HuH-7 (cell line): ENCODE results near the gene SMCO1.
"Not testable (repeated sequence)": the region's sequence is repeated elsewhere in the genome, so short reads cannot be mapped to it uniquely, and the experiment has no call there.

Experiments used
- DNase-seq: peaks from one replicate; pipeline ENCODE4 v3.0.0; 2011; ENCODE audit warnings: low spot score

The SMCO1 gene

GRCh38 chr3:196492080-196492479 lies 23.1 kb downstream of the SMCO1 start:
- DNase-seq = no peak

DNA sequence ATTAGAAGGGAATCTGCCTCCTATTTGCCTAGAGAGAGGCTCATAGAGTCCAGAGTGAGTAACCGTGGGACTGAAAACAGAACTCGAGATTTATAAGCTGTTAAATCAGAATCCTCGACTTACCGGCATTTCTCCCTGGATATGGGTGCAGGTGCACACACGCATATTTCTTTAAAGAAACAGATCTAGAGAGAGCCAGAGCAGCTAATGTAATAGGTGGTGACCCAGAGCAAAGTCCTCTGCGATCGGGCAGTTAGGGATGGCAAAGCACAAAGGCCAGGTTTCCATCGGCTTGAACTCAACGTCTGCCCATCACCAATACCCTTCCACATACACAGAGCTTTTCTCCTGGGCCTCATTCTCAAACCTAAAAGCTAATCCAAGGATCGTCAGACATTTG lies 25.4 kb downstream of the SMCO1 start:
- DNase-seq = no peak

GRCh38 chr3:196486263-196486662 lies 28.9 kb downstream of the SMCO1 start:
- DNase-seq = no peak

DNA sequence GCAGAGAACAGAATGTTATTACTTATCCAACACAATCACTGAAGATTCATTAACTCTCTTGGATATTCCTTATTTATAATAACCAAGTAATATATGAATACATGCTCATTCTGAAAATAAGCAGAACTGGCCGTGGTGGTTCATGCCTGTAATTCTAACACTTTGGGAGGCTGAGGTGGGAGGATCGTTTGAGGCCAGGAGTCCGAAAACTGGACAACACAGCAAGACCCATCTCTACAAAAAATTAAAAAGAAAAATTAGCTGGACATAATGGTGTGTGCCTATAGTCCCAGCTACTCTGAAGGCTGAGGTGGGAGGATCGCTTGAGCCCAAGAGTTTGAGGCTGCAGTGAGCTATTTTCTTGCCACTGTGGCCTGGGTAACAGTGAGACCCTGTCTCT lies 37.5 kb downstream of the SMCO1 start:
- no peak for DNase-seq

GRCh38 chr3:196472286-196472685 lies 42.9 kb downstream of the SMCO1 start:
- DNase-seq = no peak

DNA sequence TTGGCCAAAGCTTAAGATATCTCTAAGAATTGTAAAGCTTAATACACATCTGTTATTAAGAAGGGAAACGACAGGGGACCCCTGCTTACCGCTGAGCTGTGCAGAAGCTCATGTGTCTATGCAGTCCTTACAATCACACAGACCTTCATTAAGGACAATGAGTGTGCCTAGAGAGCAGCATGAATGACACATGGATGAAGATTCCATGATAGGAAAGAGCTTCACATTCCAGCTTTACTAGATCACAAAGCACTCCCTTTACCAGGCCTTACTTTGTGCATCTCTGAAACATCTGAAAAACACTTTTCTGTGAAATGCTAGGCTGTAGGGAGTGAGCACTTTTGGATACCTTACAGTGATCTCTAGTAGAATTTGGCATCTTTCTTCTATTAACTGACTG lies 43.6 kb downstream of the SMCO1 start:
- DNase-seq = no peak

- DNase-seq = not testable (repeated sequence)
Observed at GRCh38 chr3:196470182-196470581, 45.0 kb downstream of the SMCO1 start.

DNA sequence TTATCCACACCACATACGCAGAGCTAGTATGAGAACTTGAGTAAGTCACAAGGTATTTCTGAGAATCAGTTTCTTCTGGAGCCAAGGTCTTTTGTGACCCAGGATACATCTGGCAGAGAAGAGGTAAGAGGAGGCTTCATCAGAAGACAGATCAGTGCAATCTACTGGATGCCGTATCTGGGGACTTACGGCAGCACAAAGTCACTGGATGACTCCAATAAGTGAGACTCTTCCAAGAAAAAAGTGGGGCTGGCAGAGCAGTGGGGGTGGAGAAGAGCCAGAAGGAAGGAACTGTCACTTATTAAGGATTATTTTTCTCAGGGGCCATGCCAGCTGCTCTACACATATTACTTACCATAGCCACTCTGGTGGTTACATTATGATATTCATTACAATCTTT lies 51.3 kb downstream of the SMCO1 start:
- no peak for DNase-seq

GRCh38 chr3:196463478-196463756 lies 51.7 kb downstream of the SMCO1 start:
- DNase-seq = no peak

GRCh38 chr3:196462680-196463477 lies 52.3 kb downstream of the SMCO1 start:
- DNase-seq = not testable (repeated sequence)

GRCh38 chr3:196458063-196458462 lies 57.1 kb downstream of the SMCO1 start:
- DNase-seq = no peak

DNA sequence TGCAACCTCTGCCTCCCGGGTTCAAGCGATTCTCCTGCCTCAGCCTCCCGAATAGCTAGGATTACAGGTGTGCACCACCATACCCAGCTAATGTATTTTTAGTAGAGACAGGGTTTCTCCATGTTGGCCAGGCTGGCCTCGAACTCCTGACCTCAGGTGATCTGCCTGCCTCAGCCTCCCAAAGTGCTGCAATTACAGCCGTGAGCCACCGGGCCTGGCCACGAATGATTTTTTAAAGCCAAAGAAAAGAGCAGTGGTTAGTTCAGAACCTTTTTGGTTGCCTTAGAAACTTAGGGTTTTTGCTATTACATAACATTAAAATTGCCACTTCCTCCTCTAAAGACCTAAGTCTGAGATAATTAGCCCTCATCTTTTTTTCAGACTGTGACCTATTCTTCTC lies 57.7 kb downstream of the SMCO1 start:
- DNase-seq = not testable (repeated sequence)
